GM12875 (cell line): Measurements from ENCODE around the gene CSRNP3.

ENCODE experiments used
- H3K4me3 ChIP-seq: one replicate; pipeline ENCODE4 v1.5.1; 2011; ENCODE audit warnings: low read depth, low read length, control low read depth
- TF ChIP-seq, protein P1 (sequence below): IDR thresholded peaks from 2 replicates; pipeline ENCODE4 v1.5.1; 2011; ENCODE audit warnings: low read depth, mild to moderate bottlenecking, control low read depth, inconsistent platforms, low read length, moderate library complexity, borderline replicate concordance; ENCODE audit not compliant: insufficient read depth

CSRNP3 gene

DNA sequence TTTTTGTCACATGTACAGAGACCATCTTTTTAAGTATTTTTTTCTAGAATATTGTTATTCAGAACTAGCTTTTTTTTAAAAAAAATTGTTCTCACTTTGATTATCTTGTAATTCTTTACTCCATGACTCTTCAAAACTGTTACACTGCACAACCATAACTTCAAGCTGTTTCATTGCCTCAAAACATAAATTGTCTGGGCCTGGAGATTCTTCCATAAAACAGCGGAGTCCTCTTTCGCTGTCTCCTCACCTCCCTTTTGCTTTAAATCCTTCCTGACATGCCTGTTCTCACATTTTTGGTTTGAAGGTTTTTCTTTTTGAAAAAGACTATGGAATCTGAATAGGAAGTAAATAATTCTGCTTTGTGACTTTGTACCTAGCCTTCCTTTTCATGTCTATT, 197.9 kb downstream of the CSRNP3 start:
- TF ChIP-seq, protein P1, sequence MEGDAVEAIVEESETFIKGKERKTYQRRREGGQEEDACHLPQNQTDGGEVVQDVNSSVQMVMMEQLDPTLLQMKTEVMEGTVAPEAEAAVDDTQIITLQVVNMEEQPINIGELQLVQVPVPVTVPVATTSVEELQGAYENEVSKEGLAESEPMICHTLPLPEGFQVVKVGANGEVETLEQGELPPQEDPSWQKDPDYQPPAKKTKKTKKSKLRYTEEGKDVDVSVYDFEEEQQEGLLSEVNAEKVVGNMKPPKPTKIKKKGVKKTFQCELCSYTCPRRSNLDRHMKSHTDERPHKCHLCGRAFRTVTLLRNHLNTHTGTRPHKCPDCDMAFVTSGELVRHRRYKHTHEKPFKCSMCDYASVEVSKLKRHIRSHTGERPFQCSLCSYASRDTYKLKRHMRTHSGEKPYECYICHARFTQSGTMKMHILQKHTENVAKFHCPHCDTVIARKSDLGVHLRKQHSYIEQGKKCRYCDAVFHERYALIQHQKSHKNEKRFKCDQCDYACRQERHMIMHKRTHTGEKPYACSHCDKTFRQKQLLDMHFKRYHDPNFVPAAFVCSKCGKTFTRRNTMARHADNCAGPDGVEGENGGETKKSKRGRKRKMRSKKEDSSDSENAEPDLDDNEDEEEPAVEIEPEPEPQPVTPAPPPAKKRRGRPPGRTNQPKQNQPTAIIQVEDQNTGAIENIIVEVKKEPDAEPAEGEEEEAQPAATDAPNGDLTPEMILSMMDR = no peak

DNA sequence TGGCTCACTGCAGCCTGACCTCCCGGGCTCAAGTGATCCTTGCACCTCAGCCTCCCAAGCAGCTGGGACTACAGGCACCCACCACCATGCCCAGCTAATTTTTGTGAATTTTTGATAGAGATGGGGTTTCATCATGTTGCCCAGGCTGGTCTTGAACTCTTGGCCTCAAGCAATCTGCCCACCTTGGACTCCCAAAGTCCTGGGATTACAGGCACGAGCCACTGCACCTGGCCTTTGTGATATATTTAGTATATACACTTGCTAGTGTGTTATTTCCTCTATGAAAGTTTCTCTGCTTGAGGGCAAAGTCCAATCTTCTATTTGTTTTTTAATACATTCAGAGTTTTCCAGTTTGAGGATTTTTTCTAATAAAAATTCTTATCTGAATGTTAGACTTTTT, 205.3 kb downstream of the CSRNP3 start:
- no peak overlapping the region for H3K4me3 ChIP-seq
- TF ChIP-seq, protein P1 = no peak

More for the DNA sequence above, 197.9 kb downstream of the CSRNP3 start:
- H3K4me3 ChIP-seq = no peak overlapping the region

DNA sequence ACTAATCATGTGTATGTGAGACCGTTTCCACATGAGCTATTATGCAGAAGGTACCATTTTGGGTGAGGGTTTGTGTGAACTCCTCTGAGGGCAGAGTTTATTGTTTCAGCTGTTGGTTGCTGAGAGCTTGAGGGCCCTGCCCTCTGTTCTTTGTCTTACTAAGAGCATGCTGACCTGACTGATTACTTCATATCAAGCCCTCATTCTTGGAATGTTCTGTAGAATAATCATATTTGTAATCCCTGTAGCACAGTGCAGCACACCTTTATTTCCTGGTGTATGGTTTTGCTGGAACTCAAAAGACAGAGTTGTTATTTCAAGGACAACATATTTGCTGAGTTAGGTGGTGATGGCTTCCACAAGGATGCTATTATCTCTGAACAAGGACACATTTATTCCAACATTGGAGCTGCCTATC, 206.1 kb downstream of the CSRNP3 start:
- TF ChIP-seq, protein P1 = no peak
- no peak overlapping the region for H3K4me3 ChIP-seq

DNA sequence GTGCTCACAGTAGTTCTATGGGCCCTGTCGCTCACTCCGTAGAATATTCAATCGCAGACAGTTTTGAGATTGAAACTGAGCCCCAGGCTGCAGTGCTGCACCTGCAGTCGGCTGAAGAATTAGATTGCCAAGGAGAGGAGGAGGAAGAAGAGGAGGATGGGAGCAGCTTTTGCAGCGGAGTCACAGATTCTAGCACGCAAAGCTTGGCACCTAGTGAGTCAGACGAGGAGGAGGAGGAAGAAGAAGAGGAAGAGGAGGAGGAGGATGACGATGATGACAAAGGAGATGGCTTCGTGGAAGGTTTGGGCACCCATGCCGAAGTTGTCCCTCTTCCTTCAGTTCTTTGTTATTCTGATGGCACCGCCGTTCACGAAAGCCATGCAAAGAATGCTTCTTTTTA, 209.4 kb downstream of the CSRNP3 start:
- TF ChIP-seq, protein P1 = no peak
- H3K4me3 ChIP-seq = no peak overlapping the region

DNA sequence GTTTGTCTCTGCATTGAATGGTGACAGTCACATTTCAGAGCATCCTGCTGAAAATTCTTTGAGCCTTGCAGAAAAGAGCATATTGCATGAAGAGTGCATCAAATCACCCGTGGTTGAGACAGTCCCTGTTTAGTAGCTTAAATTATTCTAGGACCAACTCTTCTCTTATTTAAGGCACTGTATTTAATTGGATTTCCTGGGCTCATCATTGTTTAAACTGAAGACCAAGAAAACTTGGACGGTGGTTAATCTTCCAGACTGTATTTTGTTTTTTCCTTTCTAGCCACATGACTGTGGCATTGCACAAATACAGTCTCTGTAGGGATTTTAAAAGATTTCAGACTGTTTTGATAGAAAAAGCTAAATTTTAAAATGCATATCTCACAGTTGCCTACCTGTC, 210.1 kb downstream of the CSRNP3 start:
- H3K4me3 ChIP-seq = no peak overlapping the region
- TF ChIP-seq, protein P1 = no peak

DNA sequence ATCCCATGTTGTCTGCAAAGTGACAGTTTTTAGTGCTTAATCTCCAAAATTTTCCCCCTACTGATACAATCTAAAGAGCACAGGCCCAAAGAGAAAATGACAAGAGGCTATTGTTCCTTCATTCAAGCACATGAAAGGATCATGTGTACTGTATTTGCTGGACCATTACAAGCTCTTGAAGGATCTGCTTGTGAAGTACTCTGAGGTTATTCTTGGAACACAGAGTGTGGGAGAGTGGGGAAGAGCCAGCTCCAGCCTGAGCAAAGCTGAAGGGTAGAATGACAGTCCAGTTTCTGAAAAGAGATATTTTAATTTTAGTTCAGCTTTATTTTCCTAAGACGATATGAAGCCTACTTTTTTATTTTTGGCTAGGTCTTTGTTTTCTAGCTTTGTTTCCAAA, 212.3 kb downstream of the CSRNP3 start:
- TF ChIP-seq, protein P1 = no peak
- no peak overlapping the region for H3K4me3 ChIP-seq

DNA sequence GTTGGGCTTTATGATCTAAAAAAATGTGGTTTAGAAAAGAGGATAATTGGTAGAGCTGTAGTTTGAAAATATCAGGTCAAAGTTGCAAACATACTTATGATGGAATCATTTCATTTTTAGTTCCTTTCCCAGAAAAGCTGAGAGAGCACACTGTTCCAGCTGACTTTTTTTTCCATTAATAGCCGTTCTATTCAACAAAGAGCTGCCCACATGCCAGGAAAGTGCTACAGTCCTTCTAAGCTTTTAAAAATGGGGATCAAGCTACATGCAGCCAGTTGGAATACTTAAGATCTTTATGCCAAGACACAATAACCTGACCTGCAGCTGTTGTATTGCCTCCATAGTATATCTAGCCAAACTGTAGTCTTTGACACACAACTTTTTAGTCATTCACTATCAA, 213.0 kb downstream of the CSRNP3 start:
- H3K4me3 ChIP-seq = no peak overlapping the region
- TF ChIP-seq, protein P1 = no peak
